Measurements from ENCODE around the gene TBC1D22A. TPM values are rescaled to one million over a fixed set of nuclear protein-coding genes. Genes with fewer than 3 reads are reported as not detected.
A peak's percentile ranks its signal among the peaks of the same experiment; 100 is the strongest.
"Not testable (repeated sequence)": the region's sequence is repeated elsewhere in the genome, so short reads cannot be mapped to it uniquely, and the experiment has no call there.

TBC1D22A gene
- total RNA-seq, 4 donors from 2014 or later: 15.6 to 21.7 (median 20.5) TPM

DNA sequence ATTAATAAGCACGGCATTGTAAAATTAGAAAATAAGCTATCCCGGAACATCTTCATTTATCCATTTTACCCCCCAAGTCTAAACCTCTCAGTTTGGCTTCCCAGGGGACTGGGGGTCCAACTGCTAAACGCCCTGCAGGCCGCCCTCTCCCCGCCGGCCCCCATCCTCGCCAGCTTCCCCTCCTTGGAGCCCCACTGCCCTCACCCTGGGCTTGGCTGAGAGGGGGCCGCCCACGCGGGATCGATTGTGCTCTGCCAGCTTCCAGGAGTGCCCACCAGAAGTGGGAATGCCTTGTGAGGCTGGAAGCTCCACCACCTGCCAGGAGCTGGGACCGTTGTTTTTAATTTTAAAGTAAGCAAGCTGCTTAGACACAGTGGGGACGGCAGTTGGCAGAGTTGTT lies 353.5 kb downstream of the TBC1D22A start:
- Histone ChIP-seq H3K27me3 (no peaks in the 10 kb centered on the region), H3K4me1 (peaks cover 0 to 12% (median 0%) of the 10 kb centered on the region in 3 donors), H3K4me3 (no peak overlapping the region), H3K27ac (no peak overlapping the region), H3K9me3 (no peaks in the 10 kb centered on the region), H3K36me3 (peaks cover 0 to 39% (median 0%) of the 10 kb centered on the region in 3 donors)
- intact Hi-C loops (cut with DNase I): no loop called here
- 90 to 100% methylated on average over 2 to 11 of the region's 13 CpGs for WGBS, 2 donors
- TF ChIP-seq, protein P1, sequence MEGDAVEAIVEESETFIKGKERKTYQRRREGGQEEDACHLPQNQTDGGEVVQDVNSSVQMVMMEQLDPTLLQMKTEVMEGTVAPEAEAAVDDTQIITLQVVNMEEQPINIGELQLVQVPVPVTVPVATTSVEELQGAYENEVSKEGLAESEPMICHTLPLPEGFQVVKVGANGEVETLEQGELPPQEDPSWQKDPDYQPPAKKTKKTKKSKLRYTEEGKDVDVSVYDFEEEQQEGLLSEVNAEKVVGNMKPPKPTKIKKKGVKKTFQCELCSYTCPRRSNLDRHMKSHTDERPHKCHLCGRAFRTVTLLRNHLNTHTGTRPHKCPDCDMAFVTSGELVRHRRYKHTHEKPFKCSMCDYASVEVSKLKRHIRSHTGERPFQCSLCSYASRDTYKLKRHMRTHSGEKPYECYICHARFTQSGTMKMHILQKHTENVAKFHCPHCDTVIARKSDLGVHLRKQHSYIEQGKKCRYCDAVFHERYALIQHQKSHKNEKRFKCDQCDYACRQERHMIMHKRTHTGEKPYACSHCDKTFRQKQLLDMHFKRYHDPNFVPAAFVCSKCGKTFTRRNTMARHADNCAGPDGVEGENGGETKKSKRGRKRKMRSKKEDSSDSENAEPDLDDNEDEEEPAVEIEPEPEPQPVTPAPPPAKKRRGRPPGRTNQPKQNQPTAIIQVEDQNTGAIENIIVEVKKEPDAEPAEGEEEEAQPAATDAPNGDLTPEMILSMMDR (IDR thresholded peaks at IDR 0.05): no peak
- no peak for TF ChIP-seq POLR2A (IDR thresholded peaks at IDR 0.05)
- DNase-seq: no peak

DNA sequence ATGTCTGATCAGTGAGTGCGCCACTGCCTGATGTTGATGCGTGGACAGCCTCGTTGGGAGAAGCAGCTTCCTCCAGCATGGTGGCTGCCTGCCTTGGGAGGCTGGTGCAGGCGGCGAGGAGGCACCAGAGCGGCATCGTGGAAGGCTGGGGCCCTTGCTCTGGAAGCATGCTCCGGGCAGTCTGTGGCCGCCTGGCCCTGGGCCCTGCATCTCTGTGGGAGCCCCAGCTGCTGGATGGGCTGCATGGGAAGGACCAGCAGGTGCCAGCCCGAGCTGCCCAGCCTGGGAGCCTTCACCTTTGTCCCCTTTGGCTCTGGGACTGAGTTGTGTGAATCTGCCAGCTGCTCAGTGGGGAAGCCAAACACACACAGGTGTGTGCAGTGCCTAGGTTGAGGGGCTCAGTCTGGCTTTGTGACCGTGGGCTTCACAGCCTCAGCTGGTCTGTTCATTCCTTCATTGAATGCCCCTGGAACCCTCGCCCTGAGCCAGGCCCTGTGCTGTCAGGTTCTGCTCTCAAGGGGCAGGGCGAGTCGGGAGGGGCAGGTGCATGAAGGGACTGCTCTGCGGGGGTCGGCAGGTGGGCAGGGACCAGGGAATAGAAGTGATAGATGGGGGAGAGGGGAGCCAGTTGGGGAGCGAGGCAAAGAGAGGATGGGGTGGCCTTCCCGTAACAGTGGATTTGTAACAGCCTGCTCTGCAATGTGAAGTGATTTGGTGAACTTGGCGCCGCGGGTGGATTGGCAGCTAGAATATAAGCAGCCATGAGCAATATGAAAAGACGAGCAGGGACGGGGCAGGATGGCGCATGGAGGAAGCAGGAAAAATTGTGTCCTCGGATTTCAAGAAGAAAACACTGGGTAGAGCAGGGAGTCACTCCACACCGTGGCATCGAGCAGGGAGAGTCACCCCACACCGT lies 354.2 kb downstream of the TBC1D22A start:
- Histone ChIP-seq H3K36me3 (peaks cover 0 to 33% (median 0%) of the 10 kb centered on the region in 3 donors), H3K27ac (no peak overlapping the region), H3K4me3 (no peak overlapping the region), H3K9me3 (no peaks in the 10 kb centered on the region), H3K4me1 (peaks cover 0 to 12% (median 0%) of the 10 kb centered on the region in 3 donors), H3K27me3 (no peaks in the 10 kb centered on the region)
- no peak for TF ChIP-seq POLR2A (IDR thresholded peaks at IDR 0.05)
- TF ChIP-seq, protein P1 (IDR thresholded peaks at IDR 0.05): no peak
- DNase-seq: no peak
- intact Hi-C loops (cut with DNase I): no loop called here
- WGBS, 2 donors: 87 to 95% methylated on average over 15 to 19 of the region's 28 CpGs

DNA sequence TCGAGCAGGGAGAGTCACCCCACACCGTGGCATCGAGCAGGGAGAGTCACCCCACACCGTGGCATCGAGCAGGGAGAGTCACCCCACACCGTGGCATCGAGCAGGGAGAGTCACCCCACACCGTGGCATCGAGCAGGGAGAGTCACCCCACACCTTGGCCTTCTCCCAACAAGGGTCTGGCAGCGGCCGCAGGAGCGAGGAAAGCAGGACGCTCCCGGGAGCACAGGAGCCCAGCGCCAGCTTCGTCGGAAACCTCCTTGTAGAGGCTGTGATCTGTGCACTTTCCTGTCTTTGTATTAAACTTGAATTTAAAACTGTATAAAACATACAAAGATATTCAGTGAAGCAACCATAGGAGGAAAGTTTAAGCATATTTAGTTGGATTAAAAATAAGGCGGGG lies 355.0 kb downstream of the TBC1D22A start:
- H3K27ac ChIP-seq; intact Hi-C loops (cut with DNase I); H3K9me3 ChIP-seq; H3K4me3 ChIP-seq; H3K27me3 ChIP-seq; DNase-seq: not testable (repeated sequence)
- Histone ChIP-seq H3K4me1 (peaks cover 0 to 20% (median 0%) of the 10 kb centered on the region in 3 donors), H3K36me3 (peaks cover 0 to 25% (median 0%) of the 10 kb centered on the region in 3 donors)
- 98 to 100% methylated on average over 3 to 6 of the region's 18 CpGs for WGBS, 2 donors

DNA sequence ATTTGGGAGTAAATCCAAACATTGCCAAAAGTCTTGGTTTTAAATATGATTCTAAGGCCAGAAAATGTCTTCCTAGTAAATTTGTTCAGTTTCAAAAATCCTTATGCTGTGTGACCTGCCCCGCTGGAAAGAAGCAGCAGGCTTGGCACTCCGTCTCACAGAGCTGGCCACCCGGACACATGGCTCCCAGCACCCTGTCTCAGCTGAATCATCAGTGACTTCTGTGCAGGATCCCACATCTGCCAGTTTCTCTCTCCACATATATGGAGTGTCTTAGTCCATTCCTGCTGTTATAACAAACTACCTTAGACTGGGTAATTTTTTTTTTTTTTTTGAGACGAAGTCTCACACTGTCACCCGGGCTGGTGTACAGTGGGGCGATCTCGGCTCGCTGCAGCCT lies 356.7 kb downstream of the TBC1D22A start:
- Histone ChIP-seq H3K4me3 (no peak overlapping the region), H3K36me3 (peaks cover 0 to 8% (median 0%) of the 10 kb centered on the region in 3 donors), H3K9me3 (no peaks in the 10 kb centered on the region), H3K4me1 (peaks cover 3 to 37% (median 6%) of the 10 kb centered on the region in 3 donors), H3K27me3 (no peaks in the 10 kb centered on the region), H3K27ac (peak overlapping the region in 1 of 4 donors; percentile 13)
- TF ChIP-seq, protein P1 (IDR thresholded peaks at IDR 0.05): no peak
- TF ChIP-seq POLR2A (IDR thresholded peaks at IDR 0.05): no peak
- intact Hi-C loops (cut with DNase I): no loop called here
- DNase-seq: no peak
- WGBS, 2 donors: 88 to 94% methylated on average over 4 to 8 of the region's 8 CpGs

DNA sequence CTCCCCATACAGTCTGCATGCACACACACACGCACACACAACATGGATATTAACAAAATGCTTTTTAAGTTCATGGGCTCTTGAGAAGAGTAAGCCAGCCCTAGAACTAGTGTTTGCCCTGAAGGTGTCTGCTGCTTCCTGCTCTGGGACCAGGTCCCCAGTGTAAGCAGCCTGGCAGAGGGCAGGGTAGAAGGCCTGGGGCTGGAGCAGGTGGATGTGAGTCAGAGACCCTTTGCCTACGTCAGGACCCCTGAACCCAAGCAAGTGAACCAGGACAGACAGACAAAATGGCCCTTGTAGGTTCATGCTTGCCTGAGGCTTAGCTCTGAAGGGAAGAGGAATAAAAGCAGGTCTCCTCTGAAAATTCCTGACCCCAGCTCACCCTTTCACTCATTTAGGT lies 357.9 kb downstream of the TBC1D22A start:
- no peak overlapping the region for H3K4me3 ChIP-seq
- peaks cover 0 to 7% (median 0%) of the 10 kb centered on the region in 3 donors for H3K36me3 ChIP-seq
- H3K9me3 ChIP-seq: no peaks in the 10 kb centered on the region
- no peak for TF ChIP-seq POLR2A (IDR thresholded peaks at IDR 0.05)
- TF ChIP-seq, protein P1 (IDR thresholded peaks at IDR 0.05): no peak
- 81 to 100% methylated on average over 1 to 2 of the region's 2 CpGs for WGBS, 2 donors
- peaks cover 6 to 42% (median 10%) of the 10 kb centered on the region in 3 donors for H3K4me1 ChIP-seq
- no peak for DNase-seq
- H3K27ac ChIP-seq: peak overlapping the region in 1 of 4 donors; percentile 50
- intact Hi-C loops (cut with DNase I): no loop called here
- no peaks in the 10 kb centered on the region for H3K27me3 ChIP-seq
